D721Med (cell line): ENCODE results near the gene SYP.

ENCODE experiments used
- DNase-seq: peaks from one replicate; pipeline ENCODE4 v3.0.0; 2011; ENCODE audit warnings: low spot score; ENCODE audit not compliant: insufficient read length
- FAIRE-seq: peaks from 2 replicates; lab custom pipeline; 2011; peaks lifted over from hg19 to GRCh38; lab: Jason Lieb, UNC
- TF ChIP-seq, protein P1 (sequence below): IDR thresholded peaks from 2 replicates; pipeline ENCODE4 v1.5.1; 2012; ENCODE audit warnings: mild to moderate bottlenecking, control low read depth; ENCODE audit not compliant: insufficient read depth; ENCODE audit errors: missing control alignments

SYP gene

DNA sequence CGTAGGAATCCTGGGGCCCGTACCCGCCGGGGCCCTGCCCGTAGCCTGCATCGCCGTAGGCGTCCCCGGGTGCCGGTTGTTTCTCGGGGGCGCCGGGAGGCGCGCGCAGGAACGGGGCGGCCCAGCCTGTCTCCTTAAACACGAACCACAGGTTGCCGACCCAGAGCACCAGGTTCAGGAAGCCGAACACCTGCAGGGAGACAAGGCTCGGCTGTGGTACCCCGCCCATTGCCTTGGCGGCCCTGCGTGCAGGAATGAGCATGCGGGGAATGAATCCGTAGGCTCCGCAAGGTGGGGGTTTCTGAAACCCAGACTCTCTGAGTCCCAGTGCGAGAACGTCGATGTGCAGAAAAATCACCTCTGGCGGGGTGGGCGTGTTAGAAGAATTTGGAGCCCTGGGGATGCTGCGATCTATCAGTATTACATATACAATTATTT is 8.4 kb downstream of the SYP start:
- TF ChIP-seq, protein P1, sequence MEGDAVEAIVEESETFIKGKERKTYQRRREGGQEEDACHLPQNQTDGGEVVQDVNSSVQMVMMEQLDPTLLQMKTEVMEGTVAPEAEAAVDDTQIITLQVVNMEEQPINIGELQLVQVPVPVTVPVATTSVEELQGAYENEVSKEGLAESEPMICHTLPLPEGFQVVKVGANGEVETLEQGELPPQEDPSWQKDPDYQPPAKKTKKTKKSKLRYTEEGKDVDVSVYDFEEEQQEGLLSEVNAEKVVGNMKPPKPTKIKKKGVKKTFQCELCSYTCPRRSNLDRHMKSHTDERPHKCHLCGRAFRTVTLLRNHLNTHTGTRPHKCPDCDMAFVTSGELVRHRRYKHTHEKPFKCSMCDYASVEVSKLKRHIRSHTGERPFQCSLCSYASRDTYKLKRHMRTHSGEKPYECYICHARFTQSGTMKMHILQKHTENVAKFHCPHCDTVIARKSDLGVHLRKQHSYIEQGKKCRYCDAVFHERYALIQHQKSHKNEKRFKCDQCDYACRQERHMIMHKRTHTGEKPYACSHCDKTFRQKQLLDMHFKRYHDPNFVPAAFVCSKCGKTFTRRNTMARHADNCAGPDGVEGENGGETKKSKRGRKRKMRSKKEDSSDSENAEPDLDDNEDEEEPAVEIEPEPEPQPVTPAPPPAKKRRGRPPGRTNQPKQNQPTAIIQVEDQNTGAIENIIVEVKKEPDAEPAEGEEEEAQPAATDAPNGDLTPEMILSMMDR = no peak
- FAIRE-seq (no peak), DNase-seq (no peak)

DNA sequence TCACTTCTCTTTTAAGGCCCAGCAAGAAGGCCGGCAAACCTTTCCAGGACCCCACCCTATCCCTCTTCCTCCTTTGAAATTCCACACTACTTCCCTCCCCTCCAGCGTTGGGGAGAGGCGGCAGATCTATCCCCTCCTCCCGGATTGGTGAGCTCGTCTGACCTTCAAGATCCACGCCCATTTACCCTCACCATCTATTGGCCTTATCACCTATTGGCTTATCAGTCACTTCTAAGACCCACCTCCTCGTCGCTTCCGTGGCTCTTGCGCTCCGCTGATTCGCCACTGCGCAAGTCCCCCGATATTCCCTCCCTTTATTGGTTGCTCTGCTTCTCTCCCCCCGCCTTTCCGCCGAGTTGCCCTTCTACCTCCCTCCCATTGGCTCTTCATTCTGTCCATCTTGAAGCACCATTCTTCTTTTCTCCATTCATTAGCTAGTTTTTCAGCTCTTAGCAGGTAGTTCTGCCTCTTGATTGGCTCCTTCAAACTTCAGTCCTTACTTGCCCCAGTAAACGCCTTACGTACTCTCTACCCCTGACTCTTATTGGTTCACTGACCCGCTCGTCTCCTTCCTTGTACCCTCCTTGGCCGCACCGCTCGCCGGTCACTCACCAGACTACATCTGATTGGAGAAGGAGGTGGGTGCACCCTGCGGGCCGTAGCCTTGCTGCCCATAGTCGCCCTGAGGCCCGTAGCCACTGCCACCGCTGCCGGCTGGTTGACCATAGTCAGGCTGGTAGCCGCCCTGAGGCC is 9.0 kb downstream of the SYP start:
- TF ChIP-seq, protein P1 = no peak
- DNase-seq = no peak
- no peak for FAIRE-seq

DNA sequence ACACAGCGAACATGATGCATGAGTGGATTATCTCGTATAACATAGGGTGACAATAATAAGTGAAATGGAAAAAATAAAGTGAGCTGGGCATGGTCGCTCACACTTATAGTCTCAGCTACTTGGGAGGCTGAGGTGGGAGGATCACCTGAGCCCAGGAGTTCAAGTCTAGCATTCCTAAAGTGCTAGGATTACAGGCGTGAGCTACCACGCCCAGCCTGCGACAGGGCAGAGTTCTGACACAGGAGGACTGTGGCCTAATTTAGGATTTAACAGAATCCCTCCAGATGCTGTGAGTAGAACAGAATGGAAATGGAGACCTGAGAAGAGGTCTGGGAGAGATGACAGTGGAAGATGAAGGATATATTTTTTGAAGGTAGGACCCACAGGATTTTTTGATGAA is 10.4 kb downstream of the SYP start:
- TF ChIP-seq, protein P1 = no peak
- FAIRE-seq (no peak), DNase-seq (no peak)

DNA sequence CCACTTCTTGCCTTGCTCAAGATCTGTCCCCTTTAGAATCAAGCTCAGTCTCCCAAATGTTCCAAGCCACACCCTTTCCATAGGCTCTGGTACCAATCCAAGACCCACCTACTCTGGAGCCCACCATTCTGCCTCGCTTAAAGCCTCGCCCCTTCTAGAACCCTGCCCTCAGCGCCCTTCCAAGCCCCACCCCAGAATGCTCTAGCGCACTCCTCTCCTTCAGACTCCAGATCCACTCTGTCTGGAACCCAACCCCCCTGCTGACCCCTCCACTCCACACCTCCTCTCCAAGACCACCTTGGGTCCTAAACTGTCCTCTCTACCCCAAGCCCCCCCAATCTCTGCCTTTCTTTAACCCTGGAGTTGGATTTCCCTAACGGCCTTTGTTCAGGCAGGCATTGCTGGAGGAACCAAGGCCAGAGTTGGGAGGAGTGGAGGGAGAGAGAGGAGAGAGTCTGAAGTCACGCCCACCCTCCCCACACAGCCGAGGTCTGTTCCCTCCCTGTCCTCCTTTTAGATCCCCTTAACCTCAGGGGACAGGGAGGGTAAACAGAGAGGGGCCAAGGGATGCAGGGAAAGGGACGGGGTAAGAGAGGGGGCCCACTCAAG is 11.4 kb downstream of the SYP start:
- FAIRE-seq (no peak), DNase-seq (no peak)
- TF ChIP-seq, protein P1 = no peak

DNA sequence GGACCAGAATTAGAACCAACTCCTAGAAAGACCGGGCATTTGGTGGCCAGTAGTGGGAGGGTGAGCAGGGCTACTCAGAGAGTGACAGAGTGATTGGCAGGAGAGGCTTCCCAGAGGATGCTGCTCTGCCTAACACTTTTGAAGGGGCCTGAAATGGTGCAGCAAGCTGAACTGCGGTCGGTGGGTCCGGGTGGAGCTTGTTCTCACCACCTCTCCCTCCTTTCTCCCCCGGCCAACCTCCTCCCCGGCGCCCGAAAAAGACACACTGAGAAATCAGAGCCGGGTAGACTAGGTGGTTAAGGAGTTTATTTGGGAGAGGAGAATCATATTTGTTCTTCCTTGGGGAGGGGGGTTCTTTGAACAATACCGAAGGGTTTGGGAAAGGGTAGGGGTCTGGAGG is 12.5 kb downstream of the SYP start:
- TF ChIP-seq, protein P1 = no peak
- FAIRE-seq (no peak), DNase-seq (no peak)

DNA sequence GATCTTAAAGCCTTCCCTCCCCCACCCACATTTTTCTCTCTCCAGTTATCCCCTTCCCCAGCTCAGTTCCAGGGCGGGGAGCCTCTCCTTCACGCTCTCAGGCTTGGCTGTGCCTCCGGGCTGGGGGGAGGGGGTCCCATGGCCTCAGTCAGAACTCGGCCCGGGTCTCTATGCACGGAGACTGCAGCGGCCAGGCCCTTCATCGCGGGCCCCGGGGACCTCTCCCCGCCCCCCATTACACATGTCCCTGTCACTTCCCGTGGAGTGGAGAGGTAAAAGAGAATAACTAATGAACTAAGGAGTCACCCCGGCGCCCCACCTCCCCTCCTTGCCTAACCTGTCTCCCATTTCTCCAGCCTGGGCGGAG is 13.0 kb downstream of the SYP start:
- TF ChIP-seq, protein P1 = no peak
- no peak for FAIRE-seq
- DNase-seq = no peak
